GM18507 (cell line): ENCODE data around the gene ENAM.
A peak's percentile ranks its signal among the peaks of the same experiment; 100 is the strongest.
"Not testable (repeated sequence)": the region's sequence is repeated elsewhere in the genome, so short reads cannot be mapped to it uniquely, and the experiment has no call there.

ENCODE experiments used
- DNase-seq: peaks from one replicate; pipeline ENCODE4 v3.0.0; 2011; ENCODE audit warnings: low read depth; ENCODE audit not compliant: insufficient read length; ENCODE audit errors: extremely low spot score
- FAIRE-seq: peaks from 2 replicates; lab custom pipeline; 2011; peaks lifted over from hg19 to GRCh38; lab: Jason Lieb, UNC

The ENAM gene

GRCh38 chr4:70670332-70671014 lies 41.9 kb downstream of the ENAM start:
- DNase-seq (no peak), FAIRE-seq (no peak)

- DNase-seq (no peak), FAIRE-seq (no peak)
These were observed 42.5 kb downstream of the ENAM start for GRCh38 chr4:70671091-70671490.

- DNase-seq, result no peak
- no peak for FAIRE-seq
These were observed 45.6 kb downstream of the ENAM start for GRCh38 chr4:70674191-70674590.

GRCh38 chr4:70674731-70675130 lies 46.2 kb downstream of the ENAM start:
- DNase-seq (no peak), FAIRE-seq (no peak)

- peak; percentile 35 for FAIRE-seq
- DNase-seq, result no peak
These were observed 48.1 kb downstream of the ENAM start for GRCh38 chr4:70676554-70677090.

- FAIRE-seq (peak; percentile 91), DNase-seq (no peak)
These were observed 49.9 kb downstream of the ENAM start for GRCh38 chr4:70678383-70678999.

GRCh38 chr4:70680934-70681333 lies 52.4 kb downstream of the ENAM start:
- DNase-seq (no peak), FAIRE-seq (no peak)

GRCh38 chr4:70681704-70682103 lies 53.2 kb downstream of the ENAM start:
- no peak for DNase-seq
- FAIRE-seq, result no peak

GRCh38 chr4:70682142-70682541 lies 53.6 kb downstream of the ENAM start:
- not testable (repeated sequence) for DNase-seq, FAIRE-seq

GRCh38 chr4:70687392-70687791 lies 58.8 kb downstream of the ENAM start:
- no peak for DNase-seq
- FAIRE-seq, result peak; percentile 51

GRCh38 chr4:70687821-70688794 lies 59.6 kb downstream of the ENAM start, which contains the start of gene UTP3:
Gene UTP3 (plus strand): TSS chr4:70688532. CDS start chr4:70688678, 146 bp downstream.
- FAIRE-seq (peak; percentile 98), DNase-seq (peak; percentile 67)

GRCh38 chr4:70688795-70689231 lies 60.3 kb downstream of the ENAM start:
- FAIRE-seq (no peak), DNase-seq (no peak)

GRCh38 chr4:70691661-70692060 lies 63.1 kb downstream of the ENAM start:
- no peak for FAIRE-seq
- DNase-seq, result no peak

GRCh38 chr4:70694633-70695032 lies 66.1 kb downstream of the ENAM start:
- not testable (repeated sequence) for DNase-seq, FAIRE-seq
